GM18870 (cell line): ENCODE measurements around the gene KRTAP25-1.

ENCODE experiments used
- ATAC-seq: cut with Tn5 transposase; IDR thresholded peaks from one replicate; pipeline ENCODE4 v1.9.1; 2021; ENCODE audit warnings: moderate library complexity; ENCODE audit not compliant: unreplicated experiment

Gene KRTAP25-1, protein sequence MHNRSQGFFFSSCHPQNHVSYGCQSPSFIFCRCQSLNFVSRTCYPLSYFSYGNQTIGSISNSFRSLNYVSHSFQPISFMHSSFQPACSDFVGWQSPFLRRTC

DNA sequence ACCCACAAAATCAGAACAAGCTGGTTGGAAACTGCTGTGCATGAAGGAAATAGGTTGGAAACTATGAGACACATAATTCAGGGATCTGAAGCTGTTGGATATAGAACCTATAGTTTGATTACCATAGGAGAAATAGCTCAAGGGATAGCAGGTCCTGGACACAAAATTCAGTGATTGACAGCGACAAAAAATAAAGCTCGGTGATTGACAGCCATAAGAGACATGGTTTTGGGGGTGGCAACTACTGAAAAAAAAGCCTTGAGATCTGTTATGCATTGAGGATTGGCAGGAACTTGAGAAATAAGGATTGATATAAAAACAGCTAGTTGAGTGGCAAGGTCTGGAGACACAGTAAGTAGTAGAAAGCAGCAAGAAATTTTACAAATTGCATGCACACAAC, at the start of gene KRTAP25-1:
TSS of gene KRTAP25-1 (minus strand) at position 300 of the 400 bp plus-strand sequence. CDS start at position 276, 24 bp downstream.
- ATAC-seq = no peak

DNA sequence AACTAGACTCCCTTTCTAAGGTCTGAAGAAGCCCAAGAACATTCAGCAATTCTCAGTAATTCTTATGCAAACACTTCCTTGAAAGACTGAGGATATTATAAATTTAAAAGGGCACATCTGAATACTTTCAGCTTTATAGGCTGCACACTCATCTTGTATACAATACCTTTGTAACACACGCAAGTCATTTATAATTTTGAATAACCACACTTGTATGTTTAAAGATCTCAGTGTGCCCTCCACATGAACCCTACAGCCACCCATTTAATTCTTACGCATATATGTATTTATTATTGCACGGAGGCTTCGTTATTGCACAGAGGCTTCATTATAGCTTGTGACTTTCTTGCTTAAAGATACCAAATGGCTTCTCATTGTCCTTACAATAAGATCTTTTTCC, 49.4 kb upstream of the KRTAP25-1 start:
- ATAC-seq = no peak

DNA sequence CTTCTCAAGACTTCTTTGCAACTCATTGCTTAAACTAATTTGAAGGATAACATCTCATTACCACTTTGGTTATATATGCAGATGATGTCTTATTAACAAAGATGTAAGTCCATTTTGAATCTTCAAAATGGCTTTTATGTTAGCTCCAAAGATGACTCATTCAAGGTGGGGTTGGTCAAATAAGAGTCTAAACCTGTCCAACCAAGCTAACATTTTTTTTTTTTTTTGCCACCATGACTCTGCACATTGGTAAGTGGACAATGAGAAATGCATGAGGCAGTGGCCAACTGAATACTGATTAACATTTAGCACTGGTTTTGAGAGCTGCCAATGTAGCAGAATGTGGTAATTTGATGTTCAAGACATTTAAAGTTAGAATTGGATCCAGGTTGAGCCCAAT, 48.5 kb upstream of the KRTAP25-1 start:
- ATAC-seq = no peak

DNA sequence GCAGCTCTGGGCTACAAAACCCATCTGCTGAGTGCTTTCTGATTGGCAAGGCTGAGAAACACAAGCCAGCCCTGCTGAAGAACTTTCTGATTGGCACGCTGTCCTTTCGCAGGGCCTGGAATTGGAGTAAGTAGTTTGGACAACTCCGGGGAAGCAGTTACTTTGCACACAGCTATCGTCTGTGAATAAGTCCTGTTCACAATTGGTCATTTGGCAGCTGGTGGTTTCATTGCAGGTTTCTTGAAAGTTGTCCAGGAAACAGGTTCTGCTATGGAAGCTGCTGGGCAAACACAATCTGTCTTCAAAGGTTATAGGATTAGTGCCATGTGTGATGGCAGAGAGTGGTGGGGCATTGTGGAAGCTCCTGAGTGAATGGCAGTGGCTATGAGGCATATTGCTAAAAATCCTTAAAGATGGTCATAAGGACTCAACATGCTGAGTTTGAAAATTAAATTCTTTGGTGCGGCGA, 48.0 kb upstream of the KRTAP25-1 start, which contains the start of gene KRTAP27-1:
TSS of gene KRTAP27-1 (minus strand) at position 419 of the 469 bp plus-strand sequence. CDS start at position 393, 26 bp downstream.
- no peak for ATAC-seq

DNA sequence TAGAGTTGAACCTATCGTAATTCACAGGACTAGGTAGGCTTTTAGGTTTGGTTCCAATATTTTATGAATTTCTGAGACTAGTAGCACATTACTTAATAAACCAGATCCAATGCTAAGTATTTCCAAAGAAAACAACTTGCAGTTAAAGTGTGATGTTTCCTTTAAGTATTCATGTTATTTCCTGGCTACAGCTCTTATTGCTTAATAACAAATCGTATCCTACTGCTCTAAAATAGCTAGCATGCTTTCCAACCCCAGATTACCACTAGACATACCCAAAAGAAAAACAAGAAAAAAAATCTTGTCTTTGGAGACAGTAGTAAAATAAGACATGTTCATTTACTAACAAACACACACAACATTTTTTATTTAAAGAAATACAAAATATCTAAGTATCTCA, 47.3 kb upstream of the KRTAP25-1 start:
- ATAC-seq = no peak

DNA sequence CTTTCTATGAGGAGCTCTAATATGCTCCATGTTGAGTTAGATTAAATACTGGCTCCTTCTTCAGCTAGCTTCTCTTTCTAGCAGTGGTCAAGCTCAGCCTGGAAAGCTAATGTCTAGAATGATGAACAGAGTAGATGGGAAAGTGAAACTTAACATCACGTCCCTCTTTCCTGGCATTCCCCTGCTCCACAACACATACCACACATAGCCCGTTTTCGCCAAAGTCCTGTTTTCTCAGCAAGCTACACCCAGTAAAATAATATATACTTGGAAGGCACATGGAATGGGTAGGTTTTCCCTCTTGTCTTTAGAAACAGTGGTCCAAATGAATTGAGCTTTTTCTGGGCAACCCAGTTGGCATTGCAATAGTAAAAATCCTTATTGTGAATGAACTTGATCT, 44.4 kb upstream of the KRTAP25-1 start:
- ATAC-seq = no peak

DNA sequence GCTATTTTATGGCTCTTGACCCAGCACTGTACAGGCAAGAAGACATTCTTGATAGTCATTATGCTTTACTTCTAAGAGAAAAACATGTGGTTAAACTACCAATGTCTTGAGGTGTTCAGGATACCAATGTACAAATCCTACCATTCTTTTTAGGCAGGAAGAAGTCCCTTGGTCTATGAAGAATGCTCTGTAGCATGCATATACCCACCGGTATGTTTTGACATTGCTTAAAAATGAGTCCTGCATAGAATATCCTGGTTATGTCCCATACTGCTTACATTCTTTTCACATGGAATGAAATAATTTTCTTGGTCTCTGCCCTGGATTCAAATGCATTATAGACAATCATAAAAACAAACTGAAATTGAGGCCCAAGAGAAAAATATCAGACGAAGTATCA, 43.4 kb upstream of the KRTAP25-1 start:
- no peak for ATAC-seq

DNA sequence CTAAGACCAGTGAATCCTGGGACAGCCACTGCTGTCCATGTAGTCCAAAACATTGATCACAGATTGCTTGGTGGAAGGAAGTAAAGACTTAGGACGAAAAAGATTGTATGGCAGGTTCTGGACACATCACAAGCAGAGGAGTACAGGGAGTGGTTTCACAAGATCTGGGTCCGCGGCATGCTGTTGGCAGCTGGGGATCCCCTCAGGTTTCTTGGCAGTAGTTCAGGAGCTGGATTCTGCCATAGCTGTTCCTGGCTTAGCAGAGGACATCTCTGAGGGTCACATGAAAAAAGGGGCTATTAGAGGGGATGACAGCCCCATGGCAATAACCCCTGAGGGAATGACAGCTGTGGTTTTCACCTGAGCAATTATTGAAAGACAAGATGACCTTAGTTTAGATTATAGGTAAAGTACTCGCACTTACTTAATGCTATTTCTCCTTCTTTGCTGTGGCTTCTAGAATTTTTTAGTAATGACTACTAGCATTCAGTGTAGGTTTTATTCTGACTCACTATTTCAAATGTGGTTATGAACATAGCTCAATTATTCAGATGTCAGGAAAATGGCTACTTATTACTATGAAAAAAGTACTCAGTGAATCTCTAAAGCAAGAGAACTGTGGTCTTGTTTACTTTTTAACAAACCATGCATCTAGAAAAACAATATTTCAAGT, 40.0 kb upstream of the KRTAP25-1 start:
- no peak for ATAC-seq

DNA sequence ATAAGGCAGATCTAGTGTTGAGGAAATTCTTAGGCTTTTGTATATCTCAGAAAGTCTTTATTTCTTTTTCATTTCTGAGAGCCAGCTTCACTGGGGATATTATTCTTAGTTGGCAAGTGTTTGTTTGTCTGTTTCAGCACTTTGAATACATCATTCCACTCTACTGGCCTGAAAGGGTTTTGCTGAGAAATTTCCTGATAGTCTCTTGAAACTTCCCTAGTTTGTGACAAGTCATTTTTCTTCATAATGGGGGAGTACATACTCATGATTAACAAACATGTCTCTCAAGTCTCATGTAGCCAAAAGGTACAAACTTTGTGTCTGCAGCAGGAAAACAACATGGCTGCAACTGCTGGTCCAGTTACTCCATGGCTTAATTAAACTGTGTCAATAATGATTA, 37.1 kb upstream of the KRTAP25-1 start:
- ATAC-seq = no peak

DNA sequence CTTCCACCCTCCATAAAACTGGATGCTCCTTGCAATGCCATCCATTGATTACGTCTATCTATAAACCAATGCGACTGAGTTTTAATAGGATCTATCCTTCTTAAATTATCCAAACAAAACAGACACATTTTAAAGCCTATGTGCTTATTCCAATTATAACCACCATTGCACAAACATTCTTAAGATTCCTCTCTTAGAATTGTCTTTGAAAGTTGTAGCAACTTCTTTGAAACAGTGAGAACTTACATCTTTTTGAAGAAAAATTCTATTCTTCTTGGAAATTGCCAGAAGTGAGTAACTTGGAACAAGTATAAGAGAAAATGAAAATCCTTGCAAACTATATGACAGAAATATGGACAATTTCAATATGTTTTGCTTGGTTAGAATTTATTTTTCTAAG, 30.9 kb upstream of the KRTAP25-1 start, which contains the start of gene KRTAP26-1:
TSS of gene KRTAP26-1 (minus strand) at position 101 of the 400 bp plus-strand sequence. CDS start 280 bp downstream, outside the sequence.
- no peak for ATAC-seq

DNA sequence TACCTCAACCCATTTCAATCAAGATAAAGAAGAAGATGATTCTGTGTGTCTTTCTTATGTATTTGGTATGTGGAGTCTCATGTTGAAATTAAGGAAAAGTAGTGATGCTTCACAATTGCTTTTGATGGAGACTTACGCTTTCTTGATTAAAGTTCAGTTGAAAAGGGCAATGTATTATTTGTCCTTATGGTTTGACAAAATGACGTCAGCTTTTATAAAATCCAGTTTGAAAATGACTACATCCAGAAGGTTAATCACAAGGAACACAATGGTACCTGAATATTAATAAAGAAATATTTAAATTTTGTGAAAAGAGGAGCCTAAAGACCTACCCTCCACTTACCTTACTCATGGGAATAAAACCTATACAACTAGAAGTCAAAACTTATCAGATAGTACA, 26.4 kb upstream of the KRTAP25-1 start:
- no peak for ATAC-seq

DNA sequence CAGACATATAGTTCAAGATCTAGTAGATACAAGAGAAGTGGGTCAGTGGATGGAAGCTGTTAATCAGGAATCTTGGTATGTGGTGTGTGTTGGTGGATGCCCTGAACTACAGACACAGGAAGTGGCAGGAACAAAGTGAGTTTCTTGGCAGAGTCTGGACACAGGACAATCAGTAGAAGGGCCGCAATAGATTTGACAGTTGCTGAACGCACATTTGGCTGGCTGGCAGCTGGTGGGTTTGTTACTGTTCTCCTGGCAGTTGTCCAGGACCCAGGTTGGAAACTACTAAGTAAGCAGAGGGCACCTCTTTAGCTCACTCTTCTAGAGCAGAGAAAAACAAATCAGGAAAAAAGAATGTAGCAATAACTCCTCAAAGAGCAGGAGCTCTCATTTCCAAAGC, 17.6 kb upstream of the KRTAP25-1 start:
- ATAC-seq = no peak

DNA sequence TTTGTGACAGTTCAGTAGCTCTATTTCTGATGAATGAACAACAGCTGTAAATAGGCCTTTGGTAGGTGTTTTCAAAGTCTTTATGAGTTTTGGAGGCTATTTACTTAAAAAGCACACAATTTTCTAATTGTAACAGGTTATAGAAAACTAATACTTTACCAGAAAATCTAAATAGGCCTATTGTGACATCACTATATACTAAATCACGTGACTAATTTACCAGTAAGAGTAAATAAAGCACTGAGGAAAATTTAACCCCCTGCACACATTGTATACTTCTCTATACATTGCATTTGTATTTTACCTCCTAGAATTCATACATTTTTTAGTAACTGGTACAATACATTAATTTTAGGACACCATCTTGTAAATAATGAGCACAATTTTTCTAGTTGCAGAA, 15.8 kb upstream of the KRTAP25-1 start:
- ATAC-seq = no peak

DNA sequence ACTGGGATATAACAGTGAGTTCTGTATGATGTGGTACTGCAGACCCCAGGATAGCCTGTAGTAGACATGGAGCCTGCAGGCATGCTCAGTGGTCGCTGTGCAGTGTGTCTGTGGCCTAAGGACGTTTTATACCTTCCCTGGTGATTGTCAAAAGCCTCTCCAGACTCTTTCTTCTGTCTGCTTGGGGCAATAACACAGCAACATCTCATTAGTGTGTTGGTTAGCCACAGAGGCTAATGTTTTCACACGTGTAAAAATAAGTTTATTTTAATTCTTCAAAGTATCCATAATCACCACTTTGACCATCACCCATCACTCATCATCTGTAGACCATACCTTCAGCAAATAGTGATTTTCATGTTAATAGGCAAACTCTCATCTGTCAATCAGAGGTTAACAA, 6.5 kb downstream of the KRTAP25-1 start, which contains the start of gene KRTAP24-1:
TSS of gene KRTAP24-1 (minus strand) at position 101 of the 400 bp plus-strand sequence. CDS start at position 83, 18 bp downstream.
- no peak for ATAC-seq

DNA sequence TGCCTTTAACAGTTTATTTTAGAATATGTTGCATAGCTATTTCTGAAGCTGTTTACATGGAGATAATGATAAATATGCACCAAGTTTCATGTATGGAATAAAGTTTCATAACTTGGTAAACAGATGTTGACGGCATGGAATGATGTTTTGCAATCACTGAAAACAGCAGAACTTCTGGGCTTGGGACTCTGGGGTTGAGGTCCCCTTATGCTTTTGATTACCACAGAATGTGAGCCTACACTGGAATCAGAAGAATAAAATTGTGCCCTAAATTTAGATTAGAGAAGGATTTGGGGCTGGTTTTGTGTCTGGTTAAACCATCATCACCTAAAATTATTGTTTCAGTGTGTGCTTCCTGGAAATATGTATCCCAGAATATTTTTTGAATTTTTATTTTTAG, 17.7 kb downstream of the KRTAP25-1 start:
- no peak for ATAC-seq

DNA sequence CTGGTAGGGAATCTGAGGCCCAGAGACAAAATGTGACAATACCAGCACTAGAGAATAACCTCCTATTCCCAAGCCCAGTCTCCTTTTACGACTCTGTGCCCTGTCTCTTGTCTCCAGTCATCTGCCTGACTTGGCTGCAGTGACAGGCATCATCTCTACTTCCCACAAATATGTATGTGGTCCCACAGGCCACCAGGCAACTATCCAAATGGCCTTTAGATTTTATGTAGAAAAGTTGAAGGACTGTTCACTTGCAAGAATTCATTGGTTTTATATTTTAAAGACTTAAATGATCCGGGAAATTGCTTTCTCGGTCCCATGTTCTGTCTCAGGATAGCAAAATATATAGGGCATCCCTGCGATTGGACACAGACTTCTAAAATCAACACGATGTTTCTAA, 18.2 kb downstream of the KRTAP25-1 start:
- no peak for ATAC-seq

DNA sequence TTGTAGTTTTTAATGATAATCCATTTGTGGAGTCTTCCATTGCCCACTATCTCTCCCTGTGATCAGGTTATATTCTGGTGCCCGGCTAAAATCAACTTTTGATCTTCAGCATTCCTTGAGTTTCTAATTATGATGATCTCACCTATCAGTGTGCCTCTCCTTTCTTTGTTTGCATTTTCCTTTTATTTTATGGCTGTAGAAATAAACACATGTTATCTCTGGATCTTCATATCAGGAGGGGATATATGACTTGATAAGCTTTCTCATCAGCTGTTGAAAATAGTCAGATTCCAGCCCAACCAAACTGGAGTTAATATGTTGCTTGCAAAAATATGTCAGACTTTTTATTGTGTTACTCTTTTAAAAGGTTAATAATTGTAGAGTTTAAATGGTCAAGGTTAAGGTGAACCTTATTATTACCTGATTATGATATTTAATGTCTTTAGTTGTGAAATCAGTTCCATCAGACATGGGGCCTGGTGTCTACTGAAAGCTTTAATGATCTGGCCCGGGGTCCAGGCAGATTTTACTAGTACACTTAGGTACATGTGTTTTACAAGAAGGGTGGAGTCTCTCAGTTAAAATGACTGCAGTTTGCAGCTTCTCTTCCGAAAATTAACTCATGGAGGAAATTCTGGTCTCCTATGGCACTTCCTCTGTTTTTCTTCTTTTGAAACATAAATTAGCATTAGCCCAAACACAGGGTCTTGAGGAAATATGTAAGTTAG, 19.3 kb downstream of the KRTAP25-1 start:
- ATAC-seq = no peak

DNA sequence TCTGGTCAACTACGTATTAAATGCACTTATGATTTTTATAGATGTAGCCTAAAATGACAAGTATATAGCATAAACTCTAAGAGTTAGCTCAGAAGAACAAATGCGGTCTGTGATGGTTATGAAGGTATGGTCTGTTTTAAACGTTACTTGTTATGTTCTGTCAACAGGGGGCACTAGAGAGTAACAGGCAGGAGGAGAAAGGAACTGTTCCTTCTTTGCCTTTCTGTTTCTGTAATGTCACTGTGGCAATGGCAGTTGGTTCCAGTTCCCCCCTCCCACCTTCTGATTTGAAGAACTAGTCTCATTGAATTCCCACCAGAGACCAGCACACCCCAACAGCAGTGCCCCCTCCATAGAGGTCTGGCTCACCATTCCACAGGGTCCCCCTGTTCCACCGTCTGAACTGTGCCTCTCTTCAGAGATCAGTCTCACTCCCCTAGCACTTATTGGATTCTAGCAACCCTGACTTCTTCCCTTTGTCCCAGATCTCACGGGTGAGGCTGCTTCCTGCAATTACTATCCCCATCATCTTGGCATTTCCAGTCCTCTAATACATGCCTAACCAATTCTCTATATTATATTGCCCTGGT, 20.6 kb downstream of the KRTAP25-1 start:
- ATAC-seq = no peak

DNA sequence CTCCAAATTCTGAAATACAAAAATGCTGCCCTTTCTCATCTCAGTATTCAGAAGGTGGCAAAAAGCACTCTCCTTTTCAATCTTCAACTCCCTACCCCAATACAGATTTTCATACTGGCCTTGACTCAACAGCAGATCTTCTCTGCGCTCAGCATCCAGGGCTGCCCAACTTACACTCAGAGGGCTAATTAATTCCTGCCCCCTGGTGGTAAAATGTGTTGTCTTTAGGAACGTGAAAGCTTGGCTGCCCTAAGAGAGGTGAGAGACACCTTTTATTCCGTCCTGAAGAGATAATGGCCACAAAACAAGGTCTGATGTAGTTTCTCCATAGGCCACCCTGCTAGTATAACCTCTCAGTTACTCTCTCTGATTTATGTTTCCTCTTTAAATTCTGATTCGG, 31.5 kb downstream of the KRTAP25-1 start:
- no peak for ATAC-seq

DNA sequence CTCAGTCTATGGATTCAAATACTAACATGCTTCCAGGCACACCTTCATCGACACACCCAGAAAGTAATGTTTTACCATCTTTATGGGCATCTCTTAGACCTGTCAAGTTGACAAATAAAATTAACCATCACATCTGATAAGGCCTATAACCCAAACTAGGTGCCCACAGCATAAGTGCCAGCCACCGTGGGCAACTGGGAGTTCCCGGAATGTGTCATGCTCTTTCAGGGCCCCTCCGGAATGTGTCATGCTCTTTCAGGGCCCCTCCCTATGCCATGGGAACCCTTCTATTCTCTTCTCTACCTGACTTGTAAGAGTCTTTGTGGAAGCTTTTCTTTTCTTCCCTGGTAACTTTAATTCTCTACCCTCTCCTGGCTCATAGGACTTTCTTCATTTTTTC, 33.2 kb downstream of the KRTAP25-1 start:
- no peak for ATAC-seq

DNA sequence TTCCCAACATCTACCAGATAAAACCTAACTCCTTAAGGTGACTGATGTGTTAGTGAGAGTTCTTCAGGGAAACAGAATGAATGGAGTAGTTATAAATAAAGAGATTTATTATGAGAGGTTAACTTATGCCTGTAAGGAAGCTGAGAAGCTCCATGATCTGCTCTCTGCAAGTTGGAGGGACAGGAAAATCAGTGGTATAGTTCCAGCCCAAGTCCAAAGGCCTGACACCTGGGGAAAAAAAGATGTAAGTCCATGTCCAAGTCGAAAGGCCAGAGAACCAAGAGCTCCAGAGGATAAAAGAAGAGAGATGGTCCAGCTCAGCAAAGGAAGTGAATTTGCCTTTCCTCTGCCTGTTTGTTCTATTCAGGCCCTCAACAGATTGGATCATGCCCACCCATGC, 33.6 kb downstream of the KRTAP25-1 start:
- no peak for ATAC-seq
